Islet precursor cell (in vitro differentiated cells): ENCODE results near the gene NDEL1.
A peak's percentile ranks its signal among the peaks of the same experiment; 100 is the strongest.

Source experiments
- DNase-seq: peaks from one replicate; pipeline ENCODE4 v3.0.0-alpha.2; 2018

The NDEL1 gene

DNA sequence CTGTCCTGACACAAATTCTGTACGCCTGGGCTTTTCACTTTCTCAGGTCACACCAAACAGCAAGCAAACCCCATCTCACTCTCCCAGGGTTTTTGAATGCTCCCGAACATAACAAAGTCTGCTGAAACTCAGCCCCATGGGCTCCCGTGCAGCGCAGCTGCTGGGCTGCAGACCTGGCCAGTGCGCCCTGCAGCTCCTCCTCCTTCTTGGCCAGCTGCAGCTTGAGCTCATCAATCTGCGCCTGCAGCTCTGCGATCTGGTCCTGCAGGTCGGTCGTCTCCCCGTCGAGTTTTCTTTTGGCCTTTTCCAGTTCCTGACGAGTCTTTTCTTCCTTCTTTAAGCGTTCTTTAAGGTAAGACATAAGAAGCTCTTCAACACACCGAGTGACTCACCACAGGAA is 70.5 kb downstream of the NDEL1 start:
- peak; percentile 45 for DNase-seq

DNA sequence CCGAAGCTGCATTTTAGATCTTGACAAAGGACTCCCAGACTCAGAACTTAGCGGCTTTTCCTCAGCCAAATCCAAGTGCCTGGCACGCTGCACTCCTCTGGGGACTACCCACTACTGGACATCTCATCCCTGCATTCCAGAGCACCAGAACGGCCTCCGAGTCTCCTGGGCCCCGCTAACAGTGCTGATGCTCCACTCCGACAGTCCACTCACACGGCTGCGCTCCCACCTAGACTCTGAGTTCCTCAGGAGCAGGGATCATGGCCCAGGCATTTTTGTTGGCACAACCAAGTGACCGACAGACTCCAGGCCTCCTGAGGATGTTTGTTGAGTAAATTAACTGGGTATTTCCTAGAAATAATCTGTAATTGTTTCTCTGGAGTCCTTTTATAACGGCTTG is 79.1 kb downstream of the NDEL1 start:
- DNase-seq, result no peak
